HG03060 (cell line): ENCODE results near the gene LCP2.

Source experiments
- ATAC-seq: cut with Tn5 transposase; IDR thresholded peaks from one replicate; pipeline ENCODE4 v1.9.1; 2021; ENCODE audit warnings: low read depth, moderate number of reproducible peaks; ENCODE audit not compliant: unreplicated experiment

LCP2 gene

DNA sequence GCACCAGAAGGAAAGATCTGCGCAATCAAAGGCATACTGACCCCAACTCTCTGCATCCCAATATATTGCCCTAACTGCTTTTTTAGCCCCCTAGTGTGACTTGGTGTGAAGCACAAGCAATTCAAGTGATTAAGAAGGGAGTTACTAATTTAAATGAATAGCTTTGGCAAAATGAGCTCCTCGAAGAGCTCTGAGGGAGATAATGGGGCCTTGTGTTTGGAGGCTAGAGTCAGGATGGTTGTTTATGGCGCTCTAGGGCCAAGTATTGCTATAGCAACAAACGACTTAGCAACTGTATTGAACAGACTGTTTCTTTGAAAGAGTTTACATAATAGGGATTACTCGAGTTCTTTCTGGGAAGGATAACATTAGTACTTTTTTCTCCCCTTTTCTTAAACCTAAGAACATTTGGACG is 76.2 kb downstream of the LCP2 start:
- no peak for ATAC-seq

DNA sequence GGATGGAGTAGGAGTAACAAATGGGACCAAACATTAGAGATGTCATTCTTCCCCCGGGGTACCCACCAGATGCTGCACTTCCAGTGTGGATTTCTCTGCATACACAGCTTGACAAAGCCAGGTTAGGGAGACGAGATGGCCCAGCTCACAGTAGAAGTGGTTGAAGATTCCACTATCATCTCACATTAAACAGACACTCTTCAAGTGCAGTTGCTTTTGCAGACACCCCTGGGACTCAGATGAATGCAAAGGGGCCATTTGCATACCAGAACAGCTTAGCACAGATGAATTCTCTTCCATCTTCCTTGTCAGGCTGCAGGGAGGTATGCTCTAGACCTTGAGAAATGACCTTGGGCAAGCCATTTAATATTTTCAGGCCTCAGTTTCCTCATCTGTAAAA is 77.4 kb downstream of the LCP2 start:
- ATAC-seq, result no peak

DNA sequence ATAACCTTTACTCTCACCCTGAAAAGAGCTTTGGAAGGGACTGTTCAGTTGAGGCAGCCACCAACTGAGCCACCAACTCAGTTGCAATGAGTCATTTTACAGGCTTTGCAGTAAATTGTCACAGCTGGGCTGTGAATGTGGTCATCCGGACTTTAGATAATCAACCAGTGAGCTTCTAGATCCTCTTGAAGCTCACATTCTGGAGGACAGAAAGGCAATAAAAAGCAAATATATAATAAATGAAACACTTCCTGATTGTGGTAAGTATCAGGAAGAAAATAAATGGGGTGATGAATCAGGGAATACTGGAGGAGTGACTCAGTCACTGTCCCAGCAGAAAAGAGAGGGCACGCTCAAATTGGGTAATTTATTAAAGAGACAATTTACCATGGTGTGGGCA is 78.0 kb downstream of the LCP2 start:
- ATAC-seq, result no peak

GRCh38 chr5:170218726-170219125 is 78.9 kb downstream of the LCP2 start:
- no peak for ATAC-seq

DNA sequence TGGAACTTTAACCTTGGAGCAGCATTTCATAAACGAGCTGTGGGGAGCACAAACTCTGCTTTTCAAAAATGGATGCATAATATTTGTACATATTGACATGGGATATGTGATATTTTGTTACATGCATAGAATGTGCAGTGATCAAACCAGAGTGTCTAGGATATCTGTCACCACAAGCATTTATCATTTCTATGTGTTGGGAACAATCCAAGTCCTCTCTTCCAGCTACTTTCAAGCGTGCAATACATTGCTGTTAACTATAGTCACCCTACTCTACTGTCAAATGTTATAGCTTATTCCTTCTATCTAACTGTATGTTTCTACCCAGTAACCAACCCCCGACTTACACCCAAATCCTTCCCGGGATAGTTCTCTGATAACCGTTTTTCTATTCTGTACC is 79.7 kb downstream of the LCP2 start:
- no peak for ATAC-seq

DNA sequence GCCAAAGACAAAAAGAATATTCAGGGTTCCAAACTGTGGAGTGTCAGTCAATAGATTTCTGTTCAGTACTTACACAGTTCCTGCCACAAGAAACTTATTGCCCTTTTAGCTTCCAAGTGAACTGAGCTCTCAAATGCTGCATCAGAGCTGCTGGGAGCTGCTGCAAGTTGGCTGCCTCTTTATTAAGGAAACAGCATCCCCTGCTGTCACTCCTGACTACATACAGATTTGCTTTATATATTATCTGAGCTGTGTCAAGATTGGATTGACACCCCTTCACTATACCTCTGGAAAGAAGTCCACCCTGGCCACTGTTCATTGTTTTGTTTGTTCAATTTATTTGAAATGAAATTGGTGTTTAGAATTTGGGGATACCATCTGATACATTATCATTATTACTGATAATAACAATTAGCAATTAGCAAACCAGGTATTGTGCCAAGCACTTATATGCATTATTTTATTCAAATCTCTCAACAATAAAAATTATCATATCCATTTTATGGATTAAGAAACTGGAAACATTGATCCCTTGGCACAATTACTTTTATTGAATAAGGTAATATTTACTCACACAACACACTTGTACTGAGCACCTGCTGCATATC is 81.2 kb downstream of the LCP2 start:
- ATAC-seq, result no peak

DNA sequence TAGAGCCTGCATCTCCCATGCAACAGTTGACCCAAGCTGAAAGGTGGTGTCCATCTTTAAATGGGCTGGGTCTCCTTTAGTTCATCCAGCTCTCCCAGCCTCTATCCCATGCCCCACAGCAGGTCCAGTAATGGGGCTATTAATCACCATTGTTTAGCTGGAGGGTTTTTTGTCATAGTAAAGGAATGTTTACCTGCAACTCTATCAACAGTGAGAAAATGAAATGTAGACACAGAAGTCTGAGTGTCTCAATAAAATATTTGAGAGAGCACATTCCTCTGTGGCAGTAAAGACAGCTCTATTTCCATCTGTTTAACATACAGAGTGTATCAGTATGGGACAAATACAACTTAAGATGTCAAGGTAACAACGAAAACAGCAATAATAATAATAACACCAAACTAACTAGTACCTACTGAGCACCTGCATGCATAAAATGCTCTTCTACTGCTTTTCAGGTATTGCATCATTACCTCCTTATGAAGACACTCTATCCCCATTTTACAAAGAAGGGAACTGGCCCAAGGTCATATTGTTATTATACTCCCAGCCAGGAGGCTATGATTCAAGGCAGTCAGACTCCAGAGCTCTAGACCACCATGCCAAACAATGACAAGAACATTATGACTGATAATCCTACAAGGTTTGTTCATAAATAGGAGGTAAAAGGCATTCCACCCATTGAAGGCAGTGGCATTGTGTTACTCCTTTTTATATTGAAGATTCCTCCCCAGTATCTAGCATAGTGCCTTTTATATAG is 85.8 kb downstream of the LCP2 start:
- no peak for ATAC-seq

DNA sequence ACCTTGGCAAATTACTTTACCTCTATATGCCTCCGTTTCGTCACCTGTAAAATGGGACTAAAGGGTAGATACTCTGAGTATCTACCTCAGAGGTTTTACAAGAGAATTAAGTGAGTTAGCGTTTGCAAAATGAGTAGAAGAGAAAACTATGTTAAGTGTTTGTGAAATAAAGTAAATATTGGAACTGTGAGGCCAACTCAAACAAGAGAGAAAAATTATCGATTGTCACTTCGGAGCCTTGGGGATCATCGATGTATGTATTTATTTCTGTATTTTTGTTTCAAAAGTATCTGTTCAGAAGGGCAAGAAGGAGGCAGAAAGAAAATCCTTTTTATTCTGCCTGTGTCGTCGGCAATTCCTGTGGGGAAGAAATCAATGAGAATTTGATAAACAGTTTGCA is 90.6 kb downstream of the LCP2 start:
- no peak for ATAC-seq

- no peak for ATAC-seq
Measured at GRCh38 chr5:170206216-170206615, 91.4 kb downstream of the LCP2 start.

- ATAC-seq, result no peak
Measured at GRCh38 chr5:170204202-170204601, 93.4 kb downstream of the LCP2 start.

DNA sequence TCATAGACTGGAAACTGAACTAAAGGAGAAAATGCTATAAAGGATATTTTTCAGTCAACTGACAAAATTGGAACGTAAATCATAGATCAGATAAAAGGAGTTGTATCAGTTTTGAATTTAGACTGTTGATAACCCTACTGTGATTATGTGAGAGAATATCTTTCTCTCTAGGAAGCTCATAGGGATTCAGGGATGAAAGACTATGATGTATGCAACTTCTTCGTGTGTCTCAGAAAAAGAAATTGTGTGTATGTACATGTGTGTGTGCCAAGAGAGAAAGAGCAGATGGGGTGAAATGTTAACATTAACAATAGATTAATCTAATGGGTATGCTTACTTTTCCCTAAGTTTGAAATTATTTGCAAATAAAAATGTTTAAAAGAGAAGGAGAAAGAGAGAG is 95.5 kb downstream of the LCP2 start:
- no peak for ATAC-seq

DNA sequence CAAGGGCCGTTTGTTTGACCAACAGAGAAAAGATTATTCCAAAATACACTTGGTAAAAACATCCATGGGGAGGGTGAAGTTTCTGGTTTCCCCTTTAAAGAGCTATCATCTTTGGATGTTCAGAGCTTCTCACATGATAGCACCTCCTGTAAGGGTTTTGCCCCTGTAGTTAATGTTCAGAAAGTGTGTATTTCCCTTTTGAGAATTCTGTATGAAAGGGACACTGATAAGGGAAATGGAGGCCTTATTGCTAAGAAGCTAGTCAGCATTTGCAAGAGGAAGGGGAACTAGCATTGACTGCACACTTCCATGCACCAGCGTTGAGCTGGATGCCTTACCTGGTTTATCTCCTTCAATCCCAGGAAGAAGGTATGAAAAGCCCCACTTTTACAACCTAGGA is 96.3 kb downstream of the LCP2 start:
- ATAC-seq, result no peak

DNA sequence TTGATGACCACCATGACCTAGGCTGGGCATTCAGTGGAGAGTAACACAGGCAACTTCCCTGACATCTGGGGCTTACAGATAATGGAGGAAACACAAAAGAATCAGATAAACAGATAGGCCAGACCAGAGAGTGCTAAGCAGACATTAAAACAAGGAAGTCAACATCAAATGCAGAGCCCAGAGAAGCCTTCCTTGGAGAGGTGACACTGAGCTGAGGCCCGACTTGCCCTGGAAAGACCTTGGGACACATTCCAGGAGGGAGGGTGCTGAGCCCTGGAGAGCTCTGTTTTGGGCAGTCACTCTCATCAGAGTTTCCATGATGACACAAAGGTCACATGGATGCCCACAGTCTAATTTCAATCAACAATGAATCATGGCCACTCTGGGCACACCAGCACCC is 96.7 kb downstream of the LCP2 start:
- ATAC-seq, result no peak
